Activated T-cell treated with anti-CD3 and anti-CD28 coated beads, Interleukin-2, amount 50 U/mL, for 48 hours (primary cell): ENCODE results near the gene APOL6.
"Not testable (repeated sequence)": the region's sequence is repeated elsewhere in the genome, so short reads cannot be mapped to it uniquely, and the experiment has no call there.

Experiments
- DNase-seq, 2 experiments: peaks; one replicate each; pipeline ENCODE4 v3.0.0-alpha.2; 2020

APOL6 gene

DNA sequence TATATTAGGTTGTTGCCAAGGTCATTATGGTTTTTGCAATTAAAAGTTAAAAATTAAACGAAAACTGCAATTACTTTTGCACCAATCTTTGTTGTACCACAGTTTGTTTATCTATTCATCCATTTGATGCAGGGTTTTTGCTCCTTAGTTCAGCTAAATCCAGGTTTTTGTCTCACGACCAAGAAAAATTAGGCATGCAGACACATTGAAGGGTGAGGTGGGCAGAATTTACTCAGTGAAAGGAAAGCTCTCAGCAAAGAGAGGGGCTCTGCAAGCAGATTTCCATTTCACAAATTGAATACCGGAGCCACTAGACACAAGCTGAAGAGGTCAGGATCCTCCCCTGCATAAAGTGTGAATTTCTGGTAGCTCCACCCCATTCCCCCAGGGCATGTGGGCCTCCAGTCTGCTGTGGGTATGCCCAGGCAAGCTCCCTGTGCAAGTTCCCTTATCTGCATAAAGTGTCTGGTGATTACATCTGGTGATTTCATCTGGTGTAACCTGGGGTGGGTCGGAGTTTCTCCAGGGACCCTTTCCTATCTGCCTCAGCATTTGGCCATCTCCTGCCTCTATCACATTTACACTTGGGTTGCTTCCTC, 33.3 kb downstream of the APOL6 start:
- no peak for DNase-seq

- no peak for DNase-seq
These were observed 35.3 kb downstream of the APOL6 start for GRCh38 chr22:35683560-35683959.

- no peak for DNase-seq
These were observed 36.0 kb downstream of the APOL6 start for GRCh38 chr22:35684270-35684700.

GRCh38 chr22:35684732-35685131, 36.5 kb downstream of the APOL6 start:
- DNase-seq = no peak

- no peak for DNase-seq
These were observed 37.5 kb downstream of the APOL6 start for GRCh38 chr22:35685731-35686130.

DNA sequence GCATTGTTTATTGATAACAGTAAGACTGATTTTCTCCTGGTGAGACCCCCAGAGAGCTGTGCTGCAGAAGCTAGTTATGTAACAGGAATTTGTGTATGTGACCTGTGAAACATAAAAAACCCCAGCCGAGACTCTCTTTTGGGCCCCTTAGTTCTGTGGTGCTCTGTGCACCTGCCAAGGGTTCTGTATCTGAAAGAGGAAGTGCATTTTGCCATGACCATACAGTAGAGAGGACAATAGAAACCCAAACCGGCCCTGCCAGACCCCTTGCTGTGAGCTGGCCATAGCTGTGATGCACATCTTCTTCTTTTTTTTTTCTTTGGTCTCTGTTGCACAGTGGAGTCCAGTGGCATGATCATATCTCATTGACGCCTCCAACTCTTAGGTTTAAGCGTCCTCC, 38.1 kb downstream of the APOL6 start:
- DNase-seq = no peak

- DNase-seq = no peak
These were observed 39.2 kb downstream of the APOL6 start for GRCh38 chr22:35687461-35687860.

- DNase-seq = no peak
These were observed 40.8 kb downstream of the APOL6 start for GRCh38 chr22:35688913-35689675.

DNA sequence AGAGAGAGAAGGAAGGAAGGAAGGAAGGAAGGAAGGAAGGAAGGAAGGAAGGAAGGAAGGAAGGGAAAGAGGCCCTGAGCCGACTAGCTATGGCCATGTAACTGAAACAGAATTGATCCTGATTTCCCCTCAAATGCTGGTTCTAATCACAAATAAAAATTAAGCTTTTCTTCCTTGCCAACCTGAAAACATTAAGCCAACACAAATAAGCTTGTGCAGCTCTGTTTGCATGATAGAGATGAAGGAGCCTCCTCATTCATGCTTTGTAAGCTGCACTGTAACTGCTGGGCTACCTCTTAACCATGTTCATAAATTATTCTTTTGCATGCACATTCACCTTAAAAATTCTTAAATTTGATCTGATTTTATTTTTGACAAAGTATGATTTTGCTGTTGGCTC, 41.8 kb downstream of the APOL6 start:
- DNase-seq = no peak

DNA sequence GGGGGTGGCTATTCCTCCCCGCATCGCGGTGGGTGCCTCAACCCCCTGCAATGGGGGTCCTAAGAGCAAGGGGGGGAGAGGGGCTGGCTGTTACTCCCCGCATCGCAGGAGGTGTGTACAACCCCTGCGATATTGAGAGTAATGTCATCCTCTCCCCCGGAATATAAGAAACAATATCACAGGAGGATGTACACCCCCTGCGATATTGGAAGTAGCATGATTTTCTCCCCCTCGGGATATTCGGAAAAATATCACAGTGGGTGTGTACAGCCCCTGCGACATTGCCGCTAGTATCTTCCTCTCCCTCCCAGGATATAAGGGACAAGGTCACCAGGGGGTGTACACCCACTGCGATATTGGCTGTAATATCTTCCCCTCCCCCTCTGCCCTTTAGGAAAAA, 47.0 kb downstream of the APOL6 start:
- no peak for DNase-seq

GRCh38 chr22:35697142-35697541, 48.9 kb downstream of the APOL6 start:
- peak in 1 of 2 experiments; percentile 32 for DNase-seq

- DNase-seq = not testable (repeated sequence)
These were observed 51.6 kb downstream of the APOL6 start for GRCh38 chr22:35699852-35700251.

GRCh38 chr22:35703861-35704584, 55.8 kb downstream of the APOL6 start:
- DNase-seq = no peak

DNA sequence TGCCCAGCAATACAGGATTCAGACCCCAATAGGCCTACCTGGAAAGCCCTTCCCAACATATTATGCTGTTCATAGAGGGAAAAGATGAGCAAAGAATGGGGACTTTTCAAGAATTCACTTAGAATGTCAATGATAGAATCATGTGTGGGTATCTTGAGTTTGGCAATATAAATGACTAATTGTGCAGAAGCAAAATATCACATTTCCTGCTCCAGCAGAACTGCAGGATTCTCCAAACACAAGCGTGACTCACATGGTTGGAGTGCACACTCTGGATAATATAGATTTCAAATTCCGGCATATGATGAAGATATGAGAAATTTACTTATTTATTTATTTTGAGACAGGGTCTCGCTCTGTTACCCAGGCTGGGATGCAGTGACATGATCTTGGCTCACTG, 56.9 kb downstream of the APOL6 start:
- no peak for DNase-seq

- DNase-seq = no peak
These were observed 60.2 kb downstream of the APOL6 start for GRCh38 chr22:35708453-35708852.

- no peak for DNase-seq
These were observed 60.7 kb downstream of the APOL6 start for GRCh38 chr22:35708917-35709316.

- DNase-seq = no peak
These were observed 63.1 kb downstream of the APOL6 start for GRCh38 chr22:35711336-35711735.

GRCh38 chr22:35712672-35713071, 64.4 kb downstream of the APOL6 start:
- no peak for DNase-seq

GRCh38 chr22:35717572-35717971, 69.3 kb downstream of the APOL6 start, which contains the start of gene APOL5:
APOL5 (plus strand) TSS chr22:35717872; CDS start chr22:35717872, 0 bp downstream.
- DNase-seq = no peak
